Keratinocyte (primary cell): ENCODE results near the gene RELT. TPM values are rescaled to one million over a fixed set of nuclear protein-coding genes. Genes with fewer than 3 reads are reported as not detected.

Experiments used
- DNase-seq: peaks from one replicate; pipeline ENCODE4 v3.0.0-alpha.2; 2011; ENCODE audit warnings: low read depth, missing footprints, low spot score
- FAIRE-seq: peaks from 2 replicates; lab custom pipeline; 2011; peaks lifted over from hg19 to GRCh38; lab: Jason Lieb, UNC
- H2AFZ ChIP-seq: 2 replicates; pipeline ENCODE4 v1.6.0; 2012; ENCODE audit warnings: low read length, control low read depth, inconsistent platforms; ENCODE audit not compliant: control insufficient read depth
- H3K27ac ChIP-seq: 2 replicates; pipeline ENCODE4 v1.5.1; 2011; ENCODE audit warnings: low read length; ENCODE audit not compliant: control insufficient read depth, insufficient read depth
- H3K27me3 ChIP-seq: 3 replicates; pipeline ENCODE4 v1.6.0; 2011; ENCODE audit warnings: low read length; ENCODE audit not compliant: control insufficient read depth, insufficient read depth; ENCODE audit errors: extremely low read depth
- H3K36me3 ChIP-seq, 2 experiments: 2 replicates in 1 of 2; 3 replicates in 1 of 2; pipeline ENCODE4 v1.5.1; 2011; ENCODE audit warnings: low read length in 2 of 2, mild to moderate bottlenecking in 1 of 2; ENCODE audit not compliant: control insufficient read depth in 2 of 2, insufficient read depth in 2 of 2; ENCODE audit errors: extremely low read depth in 1 of 2
- H3K4me1 ChIP-seq: 3 replicates; pipeline ENCODE4 v1.5.1; 2011; ENCODE audit warnings: low read length; ENCODE audit not compliant: control insufficient read depth, insufficient read depth; ENCODE audit errors: extremely low read depth
- H3K4me2 ChIP-seq: 3 replicates; pipeline ENCODE4 v1.6.0; 2011; ENCODE audit warnings: low read depth, low read length; ENCODE audit not compliant: control insufficient read depth, insufficient read depth; ENCODE audit errors: extremely low read depth
- H3K4me3 ChIP-seq, 3 experiments: fragments of 200-600 bp in 1 of 3; sonication (generic) in 1 of 3; 2 replicates in 2 of 3; 3 replicates in 1 of 3; pipeline ENCODE4 v1.5.1; 2011 to 2016; ENCODE audit warnings: low read length in 3 of 3, mild to moderate bottlenecking in 3 of 3, control low read depth in 2 of 3, inconsistent platforms in 1 of 3, low read depth in 1 of 3, mixed read lengths in 1 of 3, mixed run types in 1 of 3, moderate library complexity in 1 of 3; ENCODE audit not compliant: control insufficient read depth in 2 of 3, insufficient read depth in 2 of 3; ENCODE audit errors: extremely low read depth in 1 of 3
- H3K79me2 ChIP-seq: 2 replicates; pipeline ENCODE4 v1.6.0; 2012; ENCODE audit warnings: low read length; ENCODE audit not compliant: control insufficient read depth, insufficient read depth
- H3K9ac ChIP-seq: 3 replicates; pipeline ENCODE4 v1.6.0; 2011; ENCODE audit warnings: low read length; ENCODE audit not compliant: control insufficient read depth, insufficient read depth; ENCODE audit errors: extremely low read depth
- H3K9me1 ChIP-seq: 3 replicates; pipeline ENCODE4 v1.6.0; 2011; ENCODE audit warnings: low read length; ENCODE audit not compliant: control insufficient read depth, insufficient read depth; ENCODE audit errors: extremely low read depth
- H3K9me3 ChIP-seq: 2 replicates; pipeline ENCODE4 v1.5.1; 2012; ENCODE audit warnings: low read depth, low read length; ENCODE audit not compliant: control insufficient read depth
- H4K20me1 ChIP-seq: 3 replicates; pipeline ENCODE4 v1.6.0; 2011; ENCODE audit warnings: low read length; ENCODE audit not compliant: control insufficient read depth, insufficient read depth; ENCODE audit errors: extremely low read depth
- EZH2 ChIP-seq: IDR thresholded peaks from one replicate; pipeline ENCODE4 v1.6.1; 2012; ENCODE audit warnings: inconsistent platforms, mild to moderate bottlenecking, low read length, moderate library complexity
- dilution Hi-C: fragments of 300-500 bp; cut with MboI; formaldehyde crosslinking; loops from one replicate; pipeline ENCODE4 v1.7.0; 2020; ENCODE audit warnings: low sequenced_read_pairs; ENCODE audit not compliant: extremely low pct_ligation_motif_present
- polyA plus RNA-seq, 5 experiments: library from polyadenylated mRNA; depleted of rRNA in 3 of 5; stranded (reverse) in 3 of 5; stranded (forward) in 1 of 5; unstranded in 1 of 5; fragments of >200 nt; gene quantifications; 1 replicate in 1 of 5; 2 replicates in 3 of 5; 3 replicates in 1 of 5; pipeline versions ENCODE4 v1.2.1 to v1.2.3, GENCODE V29; 2011 to 2012; ENCODE audit warnings: missing spikeins in 2 of 5, low read depth in 1 of 5, low replicate concordance in 1 of 5
- TF ChIP-seq, protein P1 (sequence below), 3 experiments: IDR thresholded peaks in 1 of 3; conservative IDR thresholded peaks in 1 of 3; optimal IDR thresholded peaks in 1 of 3; 2 replicates in 2 of 3; 3 replicates in 1 of 3; pipeline versions ENCODE3 to v1.5.1; 2011; ENCODE audit warnings: low read length in 3 of 3, mild to moderate bottlenecking in 3 of 3, moderate library complexity in 2 of 3, control low read depth in 1 of 3, inconsistent platforms in 1 of 3; ENCODE audit not compliant: insufficient read depth in 2 of 3; ENCODE audit errors: extremely low read depth in 1 of 3

Gene RELT
- polyA plus RNA-seq, 1 donor (not counting 4 experiments of a cell fraction or from before 2014, with no cell fraction given), result 4.2 TPM

GRCh38 chr11:73355109-73355508 lies 21.1 kb upstream of the RELT start:
- TF ChIP-seq EZH2, result no peak
- TF ChIP-seq, protein P1, sequence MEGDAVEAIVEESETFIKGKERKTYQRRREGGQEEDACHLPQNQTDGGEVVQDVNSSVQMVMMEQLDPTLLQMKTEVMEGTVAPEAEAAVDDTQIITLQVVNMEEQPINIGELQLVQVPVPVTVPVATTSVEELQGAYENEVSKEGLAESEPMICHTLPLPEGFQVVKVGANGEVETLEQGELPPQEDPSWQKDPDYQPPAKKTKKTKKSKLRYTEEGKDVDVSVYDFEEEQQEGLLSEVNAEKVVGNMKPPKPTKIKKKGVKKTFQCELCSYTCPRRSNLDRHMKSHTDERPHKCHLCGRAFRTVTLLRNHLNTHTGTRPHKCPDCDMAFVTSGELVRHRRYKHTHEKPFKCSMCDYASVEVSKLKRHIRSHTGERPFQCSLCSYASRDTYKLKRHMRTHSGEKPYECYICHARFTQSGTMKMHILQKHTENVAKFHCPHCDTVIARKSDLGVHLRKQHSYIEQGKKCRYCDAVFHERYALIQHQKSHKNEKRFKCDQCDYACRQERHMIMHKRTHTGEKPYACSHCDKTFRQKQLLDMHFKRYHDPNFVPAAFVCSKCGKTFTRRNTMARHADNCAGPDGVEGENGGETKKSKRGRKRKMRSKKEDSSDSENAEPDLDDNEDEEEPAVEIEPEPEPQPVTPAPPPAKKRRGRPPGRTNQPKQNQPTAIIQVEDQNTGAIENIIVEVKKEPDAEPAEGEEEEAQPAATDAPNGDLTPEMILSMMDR (optimal IDR thresholded peaks at IDR 0.05 in 1 of 3, IDR thresholded peaks at IDR 0.05 in 1 of 3, conservative IDR thresholded peaks at IDR 0.05 in 1 of 3; ENCODE audit: extremely low read depth in 1 of 3, insufficient read depth in 2 of 3, low read length in 3 of 3), result no peak
- no peak overlapping the region for H3K4me2 ChIP-seq
- no peaks in the 10 kb centered on the region for H3K9me1 ChIP-seq
- no peaks in the 10 kb centered on the region for H3K9me3 ChIP-seq
- H3K27ac ChIP-seq, result no peak overlapping the region
- H2AFZ ChIP-seq, result no peak overlapping the region
- H4K20me1 ChIP-seq, result no peaks in the 10 kb centered on the region
- peaks cover 0 to 1% of the 10 kb centered on the region in 2 experiments for H3K36me3 ChIP-seq
- no peaks in the 10 kb centered on the region for H3K27me3 ChIP-seq
- dilution Hi-C loops, result no loop called here
- DNase-seq (no peak), FAIRE-seq (no peak)
- H3K79me2 ChIP-seq, result no peaks in the 10 kb centered on the region
- H3K4me1 ChIP-seq, result no peaks in the 10 kb centered on the region
- H3K9ac ChIP-seq, result no peak overlapping the region
- no peak overlapping the region for H3K4me3 ChIP-seq

GRCh38 chr11:73356979-73357860 lies 19.0 kb upstream of the RELT start:
- H3K4me1 ChIP-seq, result no peaks in the 10 kb centered on the region
- peaks cover 0 to 3% of the 10 kb centered on the region in 2 experiments for H3K36me3 ChIP-seq
- no peaks in the 10 kb centered on the region for H3K27me3 ChIP-seq
- dilution Hi-C loops, result no loop called here
- FAIRE-seq, result no peak
- TF ChIP-seq, protein P1 (optimal IDR thresholded peaks at IDR 0.05 in 1 of 3, IDR thresholded peaks at IDR 0.05 in 1 of 3, conservative IDR thresholded peaks at IDR 0.05 in 1 of 3; ENCODE audit: extremely low read depth in 1 of 3, insufficient read depth in 2 of 3, low read length in 3 of 3), result no peak
- no peak for TF ChIP-seq EZH2
- H3K9me3 ChIP-seq, result no peaks in the 10 kb centered on the region
- no peak overlapping the region for H2AFZ ChIP-seq
- no peaks in the 10 kb centered on the region for H3K9me1 ChIP-seq
- H4K20me1 ChIP-seq, result no peaks in the 10 kb centered on the region
- no peak for DNase-seq
- no peak overlapping the region for H3K9ac ChIP-seq
- no peaks in the 10 kb centered on the region for H3K79me2 ChIP-seq
- no peak overlapping the region for H3K4me3 ChIP-seq
- H3K4me2 ChIP-seq, result no peak overlapping the region
- no peak overlapping the region for H3K27ac ChIP-seq
